ACC112 (cell line): ENCODE data around the gene IRF2.

ENCODE experiments used
- H2AFZ ChIP-seq: fragments of 200-600 bp; sonication (generic); one replicate; pipeline ENCODE4 v1.6.0; 2017; ENCODE audit warnings: antibody characterized with exemption, low read length; ENCODE audit not compliant: unreplicated experiment
- H3K27ac ChIP-seq: fragments of 200-600 bp; sonication (generic); 2 replicates; pipeline ENCODE4 v1.5.1; 2014; ENCODE audit warnings: low read depth, mild to moderate bottlenecking, antibody characterized with exemption, low read length, moderate library complexity
- H3K27me3 ChIP-seq: fragments of 200-600 bp; sonication (generic); 2 replicates; pipeline ENCODE4 v1.6.1; 2014; ENCODE audit warnings: mild to moderate bottlenecking, antibody characterized with exemption, low read length, moderate library complexity, mixed read lengths; ENCODE audit not compliant: insufficient read depth
- H3K36me3 ChIP-seq: fragments of 200-600 bp; sonication (generic); 2 replicates; pipeline ENCODE4 v1.6.1; 2016; ENCODE audit warnings: mild to moderate bottlenecking, antibody characterized with exemption, low read length, moderate library complexity, mixed read lengths; ENCODE audit not compliant: insufficient read depth
- H3K4me1 ChIP-seq: fragments of 200-600 bp; sonication (generic); one replicate; pipeline ENCODE4 v1.6.1; 2016; ENCODE audit warnings: low read length, mixed read lengths; ENCODE audit not compliant: insufficient read depth, unreplicated experiment, control insufficient read depth
- H3K4me3 ChIP-seq: fragments of 200-600 bp; sonication (generic); 2 replicates; pipeline ENCODE4 v1.5.1; 2014; ENCODE audit warnings: mild to moderate bottlenecking, low read depth, low read length
- H3K79me2 ChIP-seq: fragments of 200-600 bp; sonication (generic); one replicate; pipeline ENCODE4 v1.6.0; 2016; ENCODE audit warnings: low read length; ENCODE audit not compliant: control insufficient read depth, unreplicated experiment, insufficient read depth

IRF2 gene

GRCh38 chr4:184474263-184475095, at the start of gene IRF2:
Gene IRF2, minus strand, starts transcription at chr4:184474550. Its CDS starts 45,486 bp downstream, at chr4:184429064.
- H3K4me1 ChIP-seq: peaks cover 37% of the 10 kb centered on the region
- H2AFZ ChIP-seq: peak within 1 kb of the TSS; percentile 63
- peaks cover 72% of the 10 kb centered on the region for H3K79me2 ChIP-seq
- H3K36me3 ChIP-seq: 0 out of 2 replicates have a peak, but pooled peaks cover 3% of the 10 kb centered on the region
- H3K27ac ChIP-seq: peak within 1 kb of the TSS; percentile 88
- peak within 1 kb of the TSS; percentile 88 for H3K4me3 ChIP-seq
- H3K27me3 ChIP-seq: no peaks in the 10 kb centered on the region

DNA sequence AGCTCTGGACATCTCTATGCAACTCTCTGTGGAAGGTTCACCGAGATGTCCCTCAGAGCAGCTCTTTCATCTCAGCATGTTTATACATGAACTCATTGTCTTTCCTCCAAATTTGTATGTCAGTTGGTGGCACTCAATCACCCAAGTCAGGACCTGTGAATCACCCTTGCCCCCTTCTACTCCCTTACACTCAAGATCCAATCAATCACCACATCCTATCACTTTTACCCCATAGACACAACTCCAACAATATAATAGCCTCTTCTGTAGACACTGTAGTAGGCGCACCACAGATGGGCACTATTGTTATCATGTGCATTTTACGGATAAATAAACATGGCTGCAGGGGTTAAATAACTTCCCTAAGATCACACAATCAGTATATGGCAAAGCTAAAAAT, 41.3 kb upstream of the IRF2 start:
- Histone ChIP-seq H2AFZ (no peak overlapping the region), H3K36me3 (no peaks in the 10 kb centered on the region), H3K27ac (no peak overlapping the region), H3K79me2 (no peaks in the 10 kb centered on the region), H3K27me3 (no peaks in the 10 kb centered on the region), H3K4me3 (no peak overlapping the region), H3K4me1 (peaks cover 16% of the 10 kb centered on the region)

DNA sequence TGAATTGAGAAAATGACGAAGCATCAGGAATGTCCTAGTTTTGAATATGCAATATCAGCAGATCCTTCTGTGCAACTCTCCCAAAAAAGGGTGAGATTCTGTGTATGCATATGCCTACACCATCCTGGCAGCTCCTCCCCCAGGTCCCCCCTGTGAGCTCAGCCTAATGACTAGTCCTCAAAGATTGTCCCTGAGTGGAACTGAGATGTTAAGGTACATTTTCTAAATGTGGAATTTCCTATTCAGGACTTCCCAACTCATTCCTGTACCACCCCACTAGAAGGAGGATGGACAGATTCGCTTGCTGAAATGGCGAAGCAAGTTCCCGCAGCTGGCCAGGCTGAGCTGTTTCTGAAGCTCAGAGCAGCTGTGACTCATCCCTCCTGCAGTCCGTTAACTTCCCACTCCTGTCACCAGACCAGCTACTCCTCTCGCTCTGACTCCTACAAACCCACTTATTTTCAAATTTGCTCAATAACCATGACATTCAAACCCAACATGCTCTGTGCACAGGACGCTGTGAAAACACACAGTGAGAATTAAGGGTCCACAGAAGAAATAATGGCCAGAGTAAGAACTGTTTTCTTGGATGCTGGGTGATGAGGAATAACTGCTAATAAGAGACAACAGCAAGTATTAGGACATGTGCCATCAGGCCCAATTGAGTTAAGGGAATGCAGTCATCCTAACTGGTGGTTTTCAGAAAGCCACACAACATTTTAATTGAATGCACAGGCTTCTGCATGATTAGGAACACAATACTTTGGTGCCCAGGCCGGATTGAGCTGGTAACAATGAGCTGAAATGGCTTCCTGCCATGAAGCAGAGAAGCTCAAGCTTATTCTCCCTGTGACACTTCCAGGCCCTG, 40.0 kb upstream of the IRF2 start:
- H3K27me3 ChIP-seq: no peaks in the 10 kb centered on the region
- peak overlapping the region; percentile 80 for H2AFZ ChIP-seq
- no peaks in the 10 kb centered on the region for H3K79me2 ChIP-seq
- H3K4me3 ChIP-seq: peak overlapping the region; percentile 40
- H3K4me1 ChIP-seq: peaks cover 16% of the 10 kb centered on the region
- H3K27ac ChIP-seq: 0 out of 2 replicates have a peak overlapping the region, but pooled peaks have one; percentile 23
- H3K36me3 ChIP-seq: no peaks in the 10 kb centered on the region

GRCh38 chr4:184513802-184514120, 39.4 kb upstream of the IRF2 start:
- H3K4me1 ChIP-seq: peaks cover 16% of the 10 kb centered on the region
- no peak overlapping the region for H3K27ac ChIP-seq
- peak overlapping the region; percentile 77 for H2AFZ ChIP-seq
- H3K36me3 ChIP-seq: no peaks in the 10 kb centered on the region
- peak overlapping the region; percentile 40; the same call in 1 of the 2 replicates for H3K4me3 ChIP-seq
- no peaks in the 10 kb centered on the region for H3K79me2 ChIP-seq
- no peaks in the 10 kb centered on the region for H3K27me3 ChIP-seq

DNA sequence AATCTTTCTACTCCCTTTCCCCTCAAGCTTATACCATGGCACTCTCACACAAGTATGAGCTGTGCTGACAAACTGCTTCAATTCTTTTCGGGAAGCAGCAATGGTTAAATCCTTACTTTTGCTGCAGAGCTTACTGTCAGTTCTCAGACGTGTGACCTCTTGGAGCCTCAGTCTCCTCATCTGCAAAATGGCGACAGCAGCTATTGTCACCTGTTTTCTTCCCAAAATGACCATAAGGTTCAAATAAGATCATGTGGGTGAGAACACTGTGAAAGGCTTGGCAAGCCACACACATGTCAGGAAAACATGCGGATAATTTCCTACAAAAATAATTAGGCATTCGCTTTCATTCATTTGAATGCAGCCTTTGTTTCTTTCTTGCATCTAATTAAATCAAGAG, 36.8 kb upstream of the IRF2 start:
- Histone ChIP-seq H3K27me3 (no peaks in the 10 kb centered on the region), H3K27ac (no peak overlapping the region), H2AFZ (no peak overlapping the region), H3K79me2 (no peaks in the 10 kb centered on the region), H3K36me3 (no peaks in the 10 kb centered on the region), H3K4me3 (no peak overlapping the region), H3K4me1 (peaks cover 16% of the 10 kb centered on the region)

- no peak overlapping the region for H2AFZ ChIP-seq
- H3K4me3 ChIP-seq: no peak overlapping the region
- no peak overlapping the region for H3K27ac ChIP-seq
- H3K36me3 ChIP-seq: no peaks in the 10 kb centered on the region
- H3K79me2 ChIP-seq: no peaks in the 10 kb centered on the region
- no peaks in the 10 kb centered on the region for H3K27me3 ChIP-seq
- H3K4me1 ChIP-seq: peaks cover 16% of the 10 kb centered on the region
These were observed 36.1 kb upstream of the IRF2 start for GRCh38 chr4:184510401-184510800.

- no peak overlapping the region for H2AFZ ChIP-seq
- H3K79me2 ChIP-seq: no peaks in the 10 kb centered on the region
- H3K27ac ChIP-seq: no peak overlapping the region
- no peaks in the 10 kb centered on the region for H3K4me1 ChIP-seq
- no peaks in the 10 kb centered on the region for H3K27me3 ChIP-seq
- H3K4me3 ChIP-seq: no peak overlapping the region
- H3K36me3 ChIP-seq: no peaks in the 10 kb centered on the region
These were observed 32.3 kb upstream of the IRF2 start for GRCh38 chr4:184506527-184507121.

- Histone ChIP-seq H2AFZ (no peak overlapping the region), H3K27ac (no peak overlapping the region), H3K27me3 (no peaks in the 10 kb centered on the region), H3K4me3 (no peak overlapping the region), H3K36me3 (no peaks in the 10 kb centered on the region), H3K79me2 (no peaks in the 10 kb centered on the region), H3K4me1 (no peaks in the 10 kb centered on the region)
These were observed 30.0 kb upstream of the IRF2 start for GRCh38 chr4:184504385-184504784.

DNA sequence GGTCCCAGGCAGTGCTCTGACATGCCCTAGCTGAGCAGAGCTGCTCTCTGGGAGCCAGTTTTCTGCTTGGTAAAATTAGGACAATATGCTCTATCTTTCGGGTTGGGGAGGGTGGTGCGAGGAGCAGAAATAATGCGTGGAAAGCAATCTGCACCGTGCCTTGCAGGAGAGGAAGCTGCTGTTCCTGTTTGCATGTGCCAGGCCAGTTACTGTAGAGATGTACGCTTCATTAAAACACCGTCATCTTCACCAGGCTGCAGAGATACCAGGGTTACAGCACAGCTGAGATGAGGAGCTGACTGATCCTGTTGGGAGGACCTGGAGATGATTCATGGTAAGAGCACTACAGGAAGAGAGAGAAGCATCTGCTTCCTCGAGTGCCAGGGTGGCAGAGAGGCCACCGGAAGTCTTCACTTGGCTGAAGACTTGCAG, 29.5 kb upstream of the IRF2 start:
- Histone ChIP-seq H3K27ac (no peak overlapping the region), H3K79me2 (no peaks in the 10 kb centered on the region), H3K4me1 (no peaks in the 10 kb centered on the region), H3K27me3 (no peaks in the 10 kb centered on the region), H2AFZ (no peak overlapping the region), H3K36me3 (no peaks in the 10 kb centered on the region), H3K4me3 (no peak overlapping the region)

- H2AFZ ChIP-seq: no peak overlapping the region
- H3K79me2 ChIP-seq: no peaks in the 10 kb centered on the region
- H3K4me1 ChIP-seq: no peaks in the 10 kb centered on the region
- no peaks in the 10 kb centered on the region for H3K27me3 ChIP-seq
- no peaks in the 10 kb centered on the region for H3K36me3 ChIP-seq
- no peak overlapping the region for H3K4me3 ChIP-seq
- H3K27ac ChIP-seq: no peak overlapping the region
These were observed 26.6 kb upstream of the IRF2 start for GRCh38 chr4:184500748-184501589.
